SW 1271 (cell line): ENCODE results near the gene E2F3.

Source experiments
- DNase-seq, 2 experiments: peaks; one replicate each; lab custom pipeline; 2025; lab: John Stamatoyannopoulos, UW

Gene E2F3

DNA sequence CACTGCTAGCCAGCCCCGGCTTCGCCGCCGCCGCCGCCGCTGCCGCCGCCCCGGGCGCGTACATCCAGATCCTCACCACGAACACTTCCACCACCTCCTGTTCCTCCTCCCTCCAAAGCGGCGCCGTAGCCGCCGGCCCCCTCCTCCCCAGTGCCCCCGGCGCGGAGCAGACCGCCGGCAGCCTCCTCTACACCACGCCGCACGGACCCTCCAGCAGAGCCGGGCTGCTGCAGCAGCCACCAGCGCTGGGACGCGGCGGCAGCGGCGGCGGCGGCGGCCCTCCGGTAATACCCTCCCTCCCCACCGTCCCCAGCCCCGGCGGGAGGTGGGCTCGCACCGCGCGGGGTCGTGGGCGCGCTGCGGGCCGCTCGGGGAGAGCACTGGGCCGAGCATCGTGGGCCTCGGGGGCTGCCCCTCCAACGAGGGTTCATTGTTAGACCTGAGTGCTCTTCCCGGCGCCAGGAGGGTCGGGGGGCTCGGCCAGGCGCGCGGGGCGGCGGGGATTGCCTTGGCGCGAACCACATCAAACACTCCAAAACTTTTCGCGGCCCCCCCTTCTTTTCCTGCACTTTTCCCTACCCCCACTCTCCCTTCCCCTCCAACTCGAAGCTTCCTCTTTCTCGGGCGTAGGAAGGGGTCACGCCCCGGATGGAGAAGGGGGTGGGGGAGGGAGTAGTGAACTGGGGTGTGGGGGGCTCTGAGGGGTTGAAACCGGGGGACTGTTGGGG is 827 bp downstream of the E2F3 start:
- peak; percentile 36 to 40 for DNase-seq

- DNase-seq, result peak; percentile 76 to 91
Observed at GRCh38 chr6:20403070-20403765, 1.5 kb downstream of the E2F3 start.

GRCh38 chr6:20403766-20404640 is 2.3 kb downstream of the E2F3 start:
- DNase-seq, result peak in 1 of 2 experiments; percentile 52

DNA sequence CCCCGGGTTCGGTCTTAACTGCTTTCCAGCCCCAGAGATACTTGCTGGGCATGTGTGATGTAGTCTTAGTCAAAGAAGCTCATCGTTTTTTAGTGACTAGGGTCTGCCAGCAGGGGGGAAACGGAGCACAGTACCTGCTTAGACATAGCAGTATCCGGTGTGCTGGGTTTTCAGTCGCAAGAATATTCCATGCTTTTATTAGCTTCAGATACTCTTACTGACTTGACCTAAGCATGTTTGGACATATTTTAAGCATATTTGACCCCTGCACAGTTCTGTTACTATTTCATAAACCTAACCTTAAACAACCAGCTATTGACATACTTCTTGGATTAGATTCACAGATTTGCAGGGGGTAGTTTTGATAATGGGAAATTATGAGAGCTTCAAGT is 3.0 kb downstream of the E2F3 start:
- DNase-seq, result peak; percentile 33 to 86

GRCh38 chr6:20408851-20409250 is 7.2 kb downstream of the E2F3 start:
- no peak for DNase-seq

DNA sequence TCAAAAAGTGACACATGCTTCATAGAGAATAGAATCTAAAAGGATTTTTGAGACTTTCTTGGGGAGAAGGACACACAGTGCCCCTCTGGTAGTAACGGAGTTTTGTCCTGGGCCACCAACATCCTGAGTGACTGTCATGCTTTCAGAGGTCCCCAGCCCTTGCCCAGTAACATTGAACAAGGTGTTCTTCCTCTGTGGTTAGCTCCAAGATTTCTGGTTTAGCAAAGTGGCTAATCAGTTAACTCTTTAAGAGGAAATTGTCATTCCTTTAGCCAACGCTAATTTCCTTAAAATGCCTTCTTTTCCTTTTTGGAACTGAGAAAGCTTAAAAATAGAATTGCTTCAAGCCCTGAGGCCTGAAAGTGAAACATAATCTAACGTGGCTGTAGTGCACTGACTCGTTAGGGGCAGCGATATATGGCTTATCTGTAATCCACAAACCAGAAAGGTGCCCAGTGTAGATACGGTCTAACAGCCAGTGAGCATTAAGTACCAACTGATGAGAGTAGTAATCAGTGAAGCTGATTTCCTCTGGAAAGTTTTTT is 7.8 kb downstream of the E2F3 start:
- no peak for DNase-seq

- DNase-seq, result no peak
Observed at GRCh38 chr6:20411544-20411943, 9.9 kb downstream of the E2F3 start.

GRCh38 chr6:20411953-20412681 is 10.4 kb downstream of the E2F3 start:
- DNase-seq, result no peak

DNA sequence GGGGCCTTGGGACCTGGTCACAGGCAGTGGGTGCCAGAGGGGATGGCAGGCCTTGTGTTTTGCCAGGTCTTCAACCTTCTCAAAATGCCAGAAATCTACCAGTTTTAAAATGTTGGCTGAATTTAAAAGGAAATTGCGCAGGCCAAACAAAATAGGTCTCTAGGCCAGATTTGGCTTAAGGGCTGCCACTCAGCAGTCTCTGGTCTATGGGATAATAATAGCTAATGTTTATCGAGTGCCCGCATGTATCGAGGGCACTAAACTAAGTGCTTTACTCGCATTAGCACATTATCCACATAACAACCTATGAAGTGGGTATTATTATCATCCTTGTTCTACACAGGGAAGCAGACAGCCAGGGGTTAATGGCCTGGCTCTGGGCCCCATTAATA is 11.0 kb downstream of the E2F3 start:
- no peak for DNase-seq

DNA sequence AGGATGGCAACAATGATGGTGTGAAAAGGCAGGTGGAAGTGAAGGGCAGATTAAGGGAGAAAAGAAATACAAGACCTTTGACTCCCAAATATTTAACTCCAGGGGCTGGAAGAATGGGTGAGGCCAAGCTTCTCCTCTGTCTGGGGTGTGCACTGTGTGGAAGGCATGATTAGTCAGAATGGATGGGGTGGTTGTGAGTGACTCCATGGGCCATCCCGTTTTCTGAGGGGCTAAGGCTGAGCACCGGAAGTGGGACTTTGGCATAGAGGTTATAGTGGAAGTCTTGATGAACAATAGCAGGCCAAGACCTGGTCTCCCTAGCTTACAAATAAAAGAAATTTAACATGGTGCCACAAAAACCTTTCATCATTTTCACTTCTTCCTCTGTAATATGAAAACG is 12.1 kb downstream of the E2F3 start:
- no peak for DNase-seq

DNA sequence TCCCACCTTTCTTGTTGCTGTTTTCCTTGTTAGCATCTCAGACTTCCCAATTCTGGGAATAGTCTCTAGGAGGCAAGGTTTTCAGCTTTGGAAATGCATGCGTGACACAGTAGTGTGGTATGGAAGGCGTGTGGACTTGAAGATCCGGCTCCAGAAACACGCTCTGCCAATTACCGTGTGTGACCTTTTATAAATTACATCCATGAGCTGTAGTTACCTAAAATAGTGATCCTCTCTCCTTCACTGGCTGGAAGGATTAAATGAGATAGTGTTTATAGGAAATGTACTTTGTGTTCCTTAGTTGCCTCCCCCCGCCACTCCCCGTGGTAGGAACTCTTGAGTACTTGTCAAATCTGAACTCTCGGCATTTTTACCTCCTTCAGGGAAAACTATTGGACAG is 13.0 kb downstream of the E2F3 start:
- DNase-seq, result no peak

GRCh38 chr6:20415304-20415703 is 13.6 kb downstream of the E2F3 start:
- DNase-seq, result no peak

DNA sequence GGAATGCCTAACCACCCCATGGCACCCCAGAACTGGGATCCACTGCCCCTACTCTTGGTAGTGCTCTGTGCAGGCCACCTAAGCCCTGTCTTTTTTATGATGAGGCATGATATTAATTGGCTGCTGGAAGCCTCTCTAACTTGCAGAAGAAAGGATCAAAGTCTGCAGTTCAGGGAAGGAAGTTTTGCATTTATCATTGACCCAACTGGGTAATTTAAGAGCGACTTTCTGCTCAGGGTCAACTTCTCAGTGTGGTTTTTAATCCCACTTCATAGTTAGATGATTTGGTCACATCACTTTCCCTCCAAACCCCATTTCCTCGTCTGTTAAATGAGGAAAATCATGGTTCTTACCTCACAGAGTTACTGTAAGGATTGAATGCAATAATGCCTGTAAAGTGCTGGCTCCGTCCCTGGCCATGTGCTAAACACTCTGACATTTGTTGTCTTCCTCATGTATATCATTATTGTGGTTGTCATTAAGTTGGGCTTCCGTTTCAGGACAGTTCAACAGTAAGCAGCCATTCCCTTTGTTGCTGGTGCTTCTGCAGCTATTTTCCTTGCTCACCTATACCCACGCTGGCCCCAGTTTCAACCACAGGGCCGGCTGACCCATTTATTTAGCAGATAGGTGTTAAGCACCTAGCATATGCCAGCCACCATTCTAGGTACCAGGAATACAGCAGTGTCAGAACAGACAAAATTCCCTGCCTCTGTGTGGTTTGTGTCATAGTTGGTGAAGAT is 14.2 kb downstream of the E2F3 start:
- DNase-seq, result no peak

DNA sequence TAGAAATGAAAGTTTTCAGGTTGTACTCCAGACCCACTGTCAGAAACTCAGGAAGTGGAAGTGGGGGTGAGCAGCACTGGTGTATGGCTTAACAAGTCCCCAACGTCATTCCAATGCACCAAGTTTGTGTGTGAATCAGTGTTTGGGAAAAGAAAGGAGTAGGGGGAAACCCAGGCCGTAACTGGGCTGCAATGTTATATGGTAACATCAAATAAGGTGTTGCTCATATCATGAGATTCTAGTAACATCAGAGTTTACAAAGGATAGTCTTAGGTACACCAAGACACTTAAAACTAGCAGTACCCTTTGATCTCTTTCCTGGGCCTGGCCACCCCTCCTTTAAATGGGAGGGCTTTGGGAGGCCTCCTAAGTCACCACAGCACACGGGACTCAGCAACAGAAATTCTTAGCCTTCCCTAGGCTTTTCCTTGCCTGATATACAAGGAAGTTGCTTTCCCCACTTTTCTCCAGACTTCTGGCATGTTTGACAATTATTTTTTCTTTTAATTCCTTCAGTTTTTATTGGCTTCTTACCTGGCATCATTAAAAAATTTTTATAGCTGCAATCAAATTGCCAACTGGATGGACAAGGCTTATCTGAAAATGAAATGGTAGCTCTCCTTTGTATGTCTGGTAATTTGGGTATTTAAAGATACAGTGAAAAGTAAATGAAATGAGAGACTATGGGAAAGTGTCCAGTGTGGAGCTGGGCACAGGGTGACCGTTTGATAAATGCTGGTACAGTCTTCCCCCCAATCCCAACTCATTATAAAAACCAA is 15.1 kb downstream of the E2F3 start:
- no peak for DNase-seq

DNA sequence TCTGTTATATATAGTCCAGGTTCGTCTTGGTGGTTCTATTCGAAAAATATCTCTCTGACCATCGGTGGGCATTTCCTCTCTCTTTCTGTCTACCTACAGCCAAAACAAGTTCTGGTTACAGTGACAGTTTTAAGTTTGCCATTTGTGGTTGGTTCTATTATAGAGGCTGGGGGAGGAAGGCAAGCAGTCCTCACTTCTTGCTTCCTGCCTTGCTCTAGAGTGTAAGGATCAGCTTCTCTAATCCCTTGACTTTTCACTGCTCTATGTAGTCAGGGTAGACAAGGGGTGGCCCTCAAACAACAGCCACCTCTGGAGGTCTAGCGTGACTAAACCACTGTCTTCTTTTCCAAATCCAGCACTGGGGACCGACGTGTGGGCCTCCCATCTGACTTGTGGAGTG is 16.1 kb downstream of the E2F3 start:
- no peak for DNase-seq

DNA sequence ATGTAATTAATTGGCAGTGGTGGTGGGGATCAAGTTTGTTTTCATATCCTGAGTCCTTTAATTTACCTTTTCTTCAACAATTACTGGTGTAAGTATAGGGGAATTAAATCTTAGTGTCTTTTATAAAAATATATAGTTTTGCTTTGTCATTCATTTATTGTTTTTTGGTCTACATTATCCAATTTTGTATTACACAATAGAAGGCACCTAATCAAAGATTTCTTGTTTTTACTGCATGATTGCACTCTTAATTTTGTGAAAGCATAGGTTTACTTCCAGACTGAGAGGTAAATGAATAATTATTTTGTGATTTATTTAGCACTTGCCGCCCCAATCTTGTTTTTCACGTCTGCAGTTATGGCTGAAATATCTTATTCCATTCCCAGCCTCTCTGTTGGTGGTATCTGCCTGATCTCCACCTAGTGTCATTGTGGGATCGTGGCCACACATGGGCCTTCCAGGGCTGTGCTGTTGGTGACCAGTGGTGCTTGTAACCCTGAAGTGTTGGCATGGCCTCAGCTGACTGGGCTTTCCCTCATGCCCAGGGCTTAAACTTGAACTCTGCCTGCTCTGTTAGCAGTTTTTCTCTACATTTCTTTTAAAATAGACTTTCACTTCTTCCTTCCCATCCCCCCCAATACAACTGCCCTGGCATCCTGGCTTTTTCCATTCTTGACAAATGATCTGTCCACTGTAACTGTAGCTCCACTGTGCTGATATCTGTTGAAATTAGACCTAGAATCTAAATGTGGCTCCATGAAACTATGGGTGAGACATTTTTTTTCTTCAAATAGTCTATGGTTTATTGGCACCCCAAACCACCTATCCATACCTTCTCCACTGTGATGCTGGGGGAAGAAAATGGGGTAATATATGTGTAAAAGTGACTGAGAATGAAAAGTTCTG is 24.8 kb downstream of the E2F3 start:
- DNase-seq, result no peak

- no peak for DNase-seq
Observed at GRCh38 chr6:20427856-20428255, 26.2 kb downstream of the E2F3 start.

DNA sequence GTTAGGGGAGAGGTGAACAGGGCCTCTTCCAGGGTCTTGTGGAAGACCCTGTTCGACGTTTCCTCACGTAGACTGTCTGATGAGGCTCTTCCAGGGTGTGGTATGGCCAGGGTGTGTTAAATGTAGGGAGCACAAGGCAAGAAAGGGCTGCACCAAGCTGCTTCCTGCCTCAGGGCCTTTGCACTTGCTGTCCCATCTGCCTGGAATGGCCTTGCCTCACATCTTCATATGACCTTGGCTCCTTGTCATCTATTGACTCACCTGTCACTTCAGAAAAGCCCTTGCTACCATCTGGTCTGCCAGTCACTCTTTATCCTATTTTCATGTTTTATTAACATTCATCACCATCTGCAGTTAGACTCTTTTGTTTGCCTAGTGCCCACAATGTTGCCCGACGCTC is 31.0 kb downstream of the E2F3 start:
- DNase-seq, result no peak

DNA sequence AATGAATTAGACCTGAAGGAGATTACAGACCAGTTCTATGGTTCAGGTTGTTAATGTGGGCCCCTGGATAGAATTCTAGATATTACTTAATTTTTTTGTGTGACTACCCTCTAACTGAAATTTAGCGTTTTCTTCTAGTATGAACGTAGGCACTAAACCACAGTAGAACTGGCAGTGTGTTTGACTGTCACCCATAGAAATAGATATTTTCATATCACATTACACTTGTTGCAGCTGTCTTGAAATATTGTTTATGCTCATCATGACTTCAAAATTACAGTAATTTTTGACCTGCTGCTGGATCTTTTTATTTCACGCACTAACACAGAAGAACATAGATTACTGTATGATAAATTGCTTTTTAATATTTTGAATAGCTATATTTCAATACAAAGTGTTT is 31.6 kb downstream of the E2F3 start:
- DNase-seq, result no peak
